CD4-positive, alpha-beta T cell treated with Interleukin-4 for 1 hour (primary cell): ENCODE data around the gene SLC4A1.
"Not testable (repeated sequence)": the region's sequence is repeated elsewhere in the genome, so short reads cannot be mapped to it uniquely, and the experiment has no call there.

ENCODE experiments used
- DNase-seq, 2 donors: peaks; one replicate each; pipeline ENCODE4 v3.0.0-alpha.2; 2020 to 2022

The SLC4A1 gene

DNA sequence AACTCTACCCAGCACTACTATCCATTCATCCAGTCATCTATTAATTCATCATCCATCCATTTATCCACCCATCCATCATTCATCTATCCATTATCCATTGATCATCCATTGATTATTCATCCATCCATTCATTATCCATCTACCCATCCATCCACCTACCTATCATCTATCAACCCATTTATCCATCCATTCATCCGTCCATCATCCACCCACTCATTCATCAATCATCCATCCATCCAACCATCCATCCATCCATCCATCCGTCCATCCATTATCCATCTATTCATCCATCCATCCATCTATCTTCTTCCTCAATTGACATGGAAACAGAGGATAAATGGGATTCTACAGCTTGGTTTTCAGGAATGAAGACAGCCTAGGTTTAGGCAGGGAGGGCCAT lies 12.0 kb downstream of the SLC4A1 start:
- no peak for DNase-seq

DNA sequence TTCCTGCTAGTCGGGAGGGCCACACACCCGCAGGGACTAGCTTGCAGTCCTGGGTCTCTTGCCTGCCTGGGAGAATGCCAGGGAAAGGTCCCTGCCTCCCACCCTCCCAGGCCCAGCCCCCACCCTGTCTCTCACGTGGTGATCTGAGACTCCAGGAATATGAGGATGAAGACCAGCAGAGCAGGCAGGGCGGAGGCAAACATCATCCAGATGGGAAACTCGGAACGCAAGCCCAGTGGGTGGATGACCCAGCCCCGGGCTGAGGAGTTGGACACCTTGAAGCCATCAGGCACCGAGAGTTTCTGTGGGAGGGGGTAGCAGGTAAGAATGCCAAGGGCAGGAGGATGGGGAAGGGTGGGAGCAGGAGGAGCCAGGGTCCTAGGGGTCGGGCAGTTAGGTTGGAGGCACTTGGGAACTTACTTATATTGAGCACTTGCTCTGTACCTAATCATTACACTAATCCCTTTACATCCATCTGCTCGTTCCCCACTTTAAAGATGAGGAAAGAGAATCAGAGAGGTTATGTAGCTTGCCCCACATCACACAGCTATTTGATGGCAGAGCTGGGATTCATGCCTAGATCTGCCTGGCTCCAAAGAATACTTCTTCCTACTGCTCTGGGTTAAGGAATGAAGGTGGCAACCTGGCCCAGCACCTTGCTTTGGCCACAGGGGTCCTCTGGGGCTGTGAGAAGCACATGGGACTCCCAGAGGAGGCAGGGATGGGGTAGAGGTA lies 13.4 kb downstream of the SLC4A1 start:
- DNase-seq, result no peak

DNA sequence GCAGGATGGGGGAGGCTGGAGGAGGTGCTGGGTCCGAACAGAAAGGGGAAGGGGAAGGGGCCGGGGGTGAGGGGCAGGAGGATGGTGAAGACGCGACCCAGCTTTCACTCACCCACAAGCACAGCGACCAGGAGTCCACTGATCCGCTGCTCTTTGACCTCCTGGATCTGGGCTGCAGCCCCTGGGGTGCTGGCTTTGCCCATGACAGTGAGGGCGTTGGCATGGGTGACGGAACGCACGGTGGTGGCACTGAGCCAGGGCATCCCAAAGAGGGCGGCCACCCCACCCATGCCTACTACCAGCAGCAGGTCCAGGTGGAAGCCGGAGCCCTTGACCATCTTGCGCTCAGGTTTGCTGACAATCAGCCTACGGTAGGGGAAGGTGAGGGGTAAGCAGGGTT lies 14.9 kb downstream of the SLC4A1 start:
- DNase-seq, result no peak

DNA sequence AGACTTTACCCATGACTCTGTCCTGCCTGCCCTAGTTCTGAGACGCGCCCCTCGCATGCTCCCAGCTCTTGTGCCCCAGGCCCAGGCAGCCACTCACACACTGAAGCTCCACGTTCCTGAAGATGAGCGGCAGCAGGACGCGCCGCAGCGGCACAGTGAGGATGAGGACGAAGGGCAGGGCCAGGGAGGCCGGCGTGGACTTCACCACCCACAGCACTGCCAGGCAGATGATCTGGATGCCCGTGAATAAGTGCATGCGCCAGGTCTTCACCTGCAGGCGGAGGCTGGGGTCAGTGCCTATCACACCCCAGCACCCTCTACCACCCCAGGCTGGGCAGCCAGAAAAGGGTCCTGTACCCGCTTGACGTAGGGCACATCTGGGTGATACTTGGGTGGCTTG lies 16.9 kb downstream of the SLC4A1 start:
- no peak for DNase-seq

DNA sequence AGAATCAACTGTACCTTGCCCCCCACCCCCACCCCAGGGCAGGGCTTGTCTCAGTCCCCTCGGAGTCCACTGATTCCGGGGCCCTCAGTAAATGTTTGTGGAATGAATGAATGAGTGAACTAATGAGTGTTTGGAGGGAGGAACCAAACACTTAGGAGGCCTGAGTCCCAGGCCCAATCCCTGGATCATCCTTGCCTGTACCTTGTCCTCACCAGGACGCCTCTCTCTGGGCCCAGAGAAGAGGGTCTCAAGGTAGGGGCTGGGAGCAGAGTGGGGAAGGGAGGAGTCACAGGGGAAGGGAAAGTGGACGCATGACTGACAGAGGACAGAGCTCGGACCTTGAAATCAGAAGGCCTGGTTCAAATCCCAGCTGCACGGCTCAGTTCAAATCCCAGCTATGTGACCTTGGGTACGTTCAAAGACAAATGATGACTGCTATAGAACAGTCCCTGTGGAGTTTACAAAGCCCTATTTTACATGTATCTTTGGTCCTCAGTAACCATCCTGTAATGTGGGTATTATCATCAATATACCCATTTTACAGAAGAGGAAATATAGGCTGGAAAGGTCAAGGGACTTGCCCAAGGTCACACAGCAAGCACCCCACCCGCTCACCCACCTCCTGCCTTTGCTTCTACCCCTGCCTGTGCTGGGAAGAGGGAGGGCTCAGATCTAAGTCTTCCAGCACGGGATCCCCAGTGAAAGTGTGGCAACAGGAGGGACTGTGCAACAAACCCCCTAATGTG lies 18.3 kb downstream of the SLC4A1 start:
- no peak for DNase-seq

DNA sequence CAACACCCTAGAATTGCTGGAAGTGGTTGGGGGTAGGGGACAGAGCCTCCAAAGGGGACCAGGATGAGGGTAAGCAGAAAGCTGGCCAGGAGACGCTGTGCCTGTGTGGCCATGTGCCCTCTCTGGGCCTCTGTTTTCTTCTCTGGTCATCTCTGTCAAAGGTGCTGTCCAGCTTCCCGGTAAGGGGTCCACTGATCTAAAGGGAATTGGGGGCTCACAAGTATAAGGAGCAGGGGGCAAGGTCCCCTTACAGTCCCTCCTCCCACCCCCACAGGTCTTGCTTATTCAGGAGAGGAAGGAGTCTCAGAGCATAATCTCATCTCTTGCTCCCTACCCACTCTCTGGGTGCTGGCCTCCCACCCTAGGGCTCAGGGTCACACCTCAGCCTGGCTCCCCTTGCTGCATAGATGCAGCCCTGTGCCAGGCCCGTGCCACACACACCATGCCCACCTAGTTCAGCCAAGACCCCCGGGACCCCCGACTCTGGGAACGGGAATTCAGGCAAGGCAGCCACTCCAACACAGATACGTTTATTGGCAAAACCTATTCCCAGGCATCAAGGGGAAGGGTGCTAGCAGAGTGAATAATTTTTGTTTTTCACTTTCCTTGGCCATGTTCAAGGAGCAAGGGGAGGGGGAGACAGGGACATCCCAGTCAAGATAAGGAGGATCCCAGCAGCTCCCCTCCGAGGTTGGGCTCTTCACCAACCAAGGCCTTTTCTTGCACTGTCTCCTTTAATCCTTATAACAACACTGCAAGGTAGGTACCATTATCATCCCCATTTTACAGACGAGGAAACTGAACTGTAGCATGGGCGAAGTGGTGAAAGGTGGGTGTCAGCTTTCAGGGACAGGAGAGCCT lies 19.8 kb downstream of the SLC4A1 start:
- no peak for DNase-seq

DNA sequence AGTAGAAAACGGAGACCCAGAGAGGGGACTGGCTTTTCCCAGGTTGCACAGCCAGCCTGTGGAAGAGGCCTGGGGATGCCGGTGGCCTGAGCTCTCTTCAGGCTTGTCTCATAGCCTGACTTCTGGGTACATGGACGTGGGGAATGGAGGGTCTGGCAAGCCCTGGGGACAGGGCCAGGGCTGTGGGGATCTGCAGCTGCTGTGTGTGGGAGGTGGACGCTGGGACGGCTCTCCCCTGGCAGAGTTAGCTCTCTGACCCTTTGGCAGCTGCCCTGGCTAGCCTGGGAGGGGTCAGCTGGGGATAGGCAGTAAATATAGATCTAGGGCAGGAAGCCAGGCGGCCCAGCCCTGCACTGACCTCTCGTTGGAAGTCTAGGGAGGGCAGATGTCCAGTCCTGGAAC lies 20.5 kb downstream of the SLC4A1 start:
- DNase-seq, result no peak

DNA sequence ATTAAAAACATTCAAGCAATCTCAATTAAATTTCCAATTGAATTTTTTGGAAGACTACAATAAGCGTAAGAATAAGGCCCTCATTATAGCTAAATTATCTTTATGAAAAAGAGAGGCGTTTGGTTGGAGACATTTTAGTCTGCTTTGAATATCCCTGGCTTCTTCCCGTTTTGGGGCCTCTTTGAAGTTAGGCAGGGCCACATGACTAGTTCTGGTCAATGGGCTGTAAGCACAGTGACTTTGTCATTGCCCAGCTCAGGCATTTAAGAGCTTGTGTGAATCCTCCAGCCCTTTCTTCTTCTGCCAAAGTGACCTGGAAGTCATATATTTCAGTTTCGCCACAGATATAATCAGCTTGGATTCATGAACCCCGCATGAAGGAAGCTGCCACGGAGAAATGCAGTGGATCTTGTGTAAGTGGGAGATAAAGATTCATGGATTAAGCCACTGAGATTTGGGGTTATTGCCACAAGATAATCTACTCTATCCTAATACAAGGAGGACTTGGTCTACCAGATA lies 26.8 kb downstream of the SLC4A1 start:
- DNase-seq, result no peak

DNA sequence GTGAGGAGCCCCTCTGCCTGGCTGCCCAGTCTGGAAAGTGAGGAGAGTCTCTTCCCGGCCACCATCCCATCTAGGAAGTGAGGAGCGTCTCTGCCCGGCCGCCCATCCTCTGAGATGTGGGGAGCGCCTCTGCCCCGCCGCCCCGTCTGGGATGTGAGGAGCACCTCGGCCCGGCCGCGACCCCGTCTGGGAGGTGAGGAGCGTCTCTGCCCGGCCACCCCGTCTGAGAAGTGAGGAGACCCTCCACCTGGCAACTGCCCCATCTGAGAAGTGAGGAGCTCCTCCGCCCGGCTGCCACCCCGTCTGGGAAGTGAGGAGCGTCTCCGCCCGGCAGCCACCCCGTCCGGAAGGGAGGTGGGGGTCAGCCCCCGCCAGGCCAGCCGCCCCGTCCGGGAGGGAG lies 30.0 kb downstream of the SLC4A1 start:
- DNase-seq, result not testable (repeated sequence)

DNA sequence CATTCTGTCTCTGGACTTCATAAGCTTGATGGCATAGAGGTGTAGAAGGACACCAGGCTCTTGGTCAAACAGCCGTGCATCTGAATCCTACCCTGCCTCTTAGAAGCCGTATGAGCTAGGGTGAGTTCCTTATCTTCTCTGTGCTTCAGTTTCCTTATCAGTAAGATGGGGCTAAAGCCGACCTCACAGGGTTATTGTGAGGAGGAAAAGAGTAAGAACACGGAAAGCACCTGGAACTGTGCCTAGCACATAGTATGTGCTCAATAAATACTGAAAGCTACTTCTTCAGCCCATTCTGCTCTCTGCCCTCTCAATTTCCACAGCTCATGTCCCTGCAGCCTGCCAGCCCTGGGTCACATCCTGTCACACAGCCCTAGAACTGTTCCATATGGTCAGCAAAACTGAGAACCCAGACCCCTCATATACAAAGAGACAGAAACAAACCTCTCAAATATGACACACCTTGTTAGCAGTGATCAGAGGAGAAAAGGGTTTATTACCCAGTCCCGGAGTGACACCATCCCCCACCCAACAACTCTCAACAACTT lies 31.4 kb downstream of the SLC4A1 start:
- no peak for DNase-seq

DNA sequence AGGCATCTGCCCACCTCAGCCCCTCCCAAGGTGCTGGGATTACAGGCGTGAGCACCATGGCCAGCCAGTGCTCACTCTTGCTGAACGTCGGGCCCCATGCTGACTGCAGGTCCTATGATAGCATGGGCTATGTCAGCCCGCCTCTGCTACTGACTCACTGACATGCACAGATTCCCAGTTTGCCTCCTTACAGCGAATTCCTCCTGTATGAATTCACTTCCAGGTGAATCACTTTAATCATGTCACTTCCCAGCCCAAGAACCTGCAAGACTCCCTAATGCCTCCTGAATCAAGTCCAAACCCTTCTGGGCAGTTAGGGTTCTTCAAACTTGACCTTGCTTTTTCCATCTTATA lies 32.4 kb downstream of the SLC4A1 start:
- DNase-seq, result no peak

DNA sequence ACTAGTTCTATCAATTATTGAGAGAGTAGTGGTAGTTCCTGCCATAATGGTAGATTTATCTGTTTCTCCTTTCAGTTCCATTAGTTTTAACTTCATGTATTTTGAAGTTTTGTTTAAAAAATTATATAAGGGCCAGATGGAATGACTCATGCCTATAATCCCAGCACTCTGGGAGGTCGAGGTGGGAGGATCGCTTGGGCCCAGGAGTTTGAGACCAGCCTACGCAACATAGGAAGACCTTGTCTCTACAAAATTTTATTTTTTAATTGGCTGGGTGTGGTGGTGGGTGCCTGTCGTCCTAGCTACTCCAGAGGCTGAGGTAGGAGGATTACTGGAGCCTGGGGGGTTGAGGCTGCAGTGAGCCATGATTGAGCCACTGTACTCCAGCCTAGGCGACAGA lies 34.4 kb downstream of the SLC4A1 start:
- no peak for DNase-seq

DNA sequence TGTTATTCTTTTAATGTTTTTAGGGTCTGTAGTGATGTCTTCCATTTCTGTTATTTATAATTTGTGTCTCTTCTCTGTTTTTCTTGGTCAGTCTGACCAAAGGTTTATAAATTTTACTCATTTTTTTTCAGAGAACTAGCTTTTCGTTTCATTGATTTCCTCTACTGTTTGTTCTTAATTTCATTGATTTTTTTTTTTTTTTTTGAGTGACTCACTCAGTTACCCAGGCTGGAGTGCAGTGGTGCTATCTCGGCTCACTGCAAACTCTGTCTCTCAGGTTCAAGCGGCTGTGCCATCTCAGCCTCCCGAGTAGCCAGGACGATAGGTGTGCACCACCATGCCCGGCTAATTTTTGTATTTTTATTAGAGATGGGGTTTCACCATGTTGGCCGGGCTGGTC lies 35.9 kb downstream of the SLC4A1 start:
- DNase-seq, result no peak

DNA sequence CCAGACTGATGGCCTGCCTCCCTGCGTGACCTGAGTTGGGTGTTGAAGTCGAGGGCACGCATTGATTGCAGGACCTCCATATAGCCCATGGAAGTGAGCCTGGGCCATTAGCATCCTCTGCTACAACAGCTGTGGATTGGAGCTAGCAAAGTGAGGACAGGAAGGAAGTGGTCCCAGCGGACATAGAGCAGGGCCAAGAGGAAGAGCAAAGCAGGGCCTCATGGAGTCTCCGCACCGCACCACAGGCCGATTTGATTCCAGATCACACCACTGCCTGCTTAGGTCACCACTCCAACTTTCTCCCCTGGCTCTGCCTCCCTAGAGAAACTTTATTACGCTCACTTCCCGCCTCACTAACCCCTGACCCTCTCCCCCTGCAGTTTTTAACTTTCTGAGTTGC lies 37.8 kb downstream of the SLC4A1 start:
- DNase-seq, result no peak

DNA sequence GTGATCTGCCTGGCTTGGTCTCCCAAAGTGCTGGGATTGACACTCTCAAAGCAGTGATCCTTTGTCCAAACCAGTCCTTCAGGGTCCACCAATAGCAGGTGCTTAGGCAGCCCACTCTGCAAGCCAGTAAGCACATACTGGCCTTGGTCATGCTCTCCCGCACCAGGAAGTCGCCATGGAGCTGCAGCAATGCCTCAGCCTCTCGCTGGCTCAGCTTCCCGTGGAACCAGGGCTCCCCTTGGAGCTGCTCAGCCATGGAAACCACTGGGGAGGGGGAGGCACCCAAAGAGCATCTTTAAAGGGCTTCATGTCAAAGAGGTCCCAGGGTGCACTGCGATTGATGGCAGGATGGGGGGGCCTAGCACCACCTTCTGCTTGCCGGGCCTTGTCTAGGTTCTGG lies 38.8 kb downstream of the SLC4A1 start:
- DNase-seq, result no peak

DNA sequence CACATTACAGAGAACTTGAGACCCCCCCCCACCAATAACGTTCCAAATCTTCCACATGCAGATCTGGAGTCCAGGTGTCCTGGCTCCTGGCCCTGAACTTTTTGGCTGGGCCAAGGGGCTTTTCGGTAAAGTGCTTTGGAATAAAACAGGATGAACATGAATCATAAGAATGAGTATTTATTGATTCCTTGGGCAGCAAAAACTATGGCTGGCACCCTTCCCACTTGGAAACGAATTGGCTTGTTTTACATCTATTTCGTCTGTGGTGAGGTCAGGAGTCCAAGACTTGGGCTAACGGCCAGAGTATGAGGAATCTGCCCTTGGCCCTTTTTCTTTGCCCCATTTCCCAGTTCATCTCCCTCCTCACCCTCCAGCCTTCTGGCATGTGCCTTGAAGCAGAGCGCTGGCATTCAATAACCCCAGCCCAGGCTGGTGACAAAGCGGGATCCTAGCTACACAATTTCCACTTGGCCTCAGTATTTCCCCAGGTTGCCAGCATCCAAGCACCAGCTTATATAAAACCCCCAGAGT lies 44.3 kb downstream of the SLC4A1 start:
- no peak for DNase-seq

DNA sequence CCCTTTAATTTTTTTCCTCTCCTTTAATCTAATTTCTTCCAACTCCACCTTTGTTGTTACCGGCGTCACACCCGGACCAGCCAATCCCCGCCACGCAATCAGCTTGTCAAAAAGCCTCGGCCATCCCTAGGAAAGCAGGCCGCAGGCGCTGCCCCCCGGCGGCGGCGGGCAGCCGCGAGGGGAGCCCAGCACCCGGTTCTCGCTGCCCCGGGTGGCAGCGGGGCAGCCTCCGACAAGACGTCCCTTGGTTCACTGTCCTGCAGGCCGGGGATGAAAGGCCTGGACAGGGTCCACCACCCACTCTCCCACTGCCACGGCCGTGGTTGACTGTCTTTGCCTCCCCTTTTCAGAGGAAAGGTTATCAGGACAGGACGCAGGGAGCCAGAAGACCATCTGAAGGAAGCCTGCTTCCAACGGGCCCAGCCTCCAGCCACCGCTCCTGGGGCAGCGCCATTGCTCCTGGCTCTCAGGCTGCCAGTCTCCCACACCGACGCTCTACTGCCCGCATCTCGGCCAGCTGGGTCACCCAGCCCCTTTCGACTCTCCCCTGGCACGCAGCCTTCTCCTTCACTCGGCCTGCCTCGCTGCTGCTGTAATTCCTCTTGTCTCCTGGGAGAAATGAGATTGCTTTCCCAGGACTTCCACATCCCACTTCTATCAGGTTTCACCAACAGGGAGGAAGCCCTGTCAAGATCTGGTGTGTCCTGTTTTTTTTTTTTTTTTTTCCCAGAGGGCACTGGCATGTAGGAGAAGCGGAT lies 45.6 kb downstream of the SLC4A1 start:
- peak; percentile 57 to 68 for DNase-seq

DNA sequence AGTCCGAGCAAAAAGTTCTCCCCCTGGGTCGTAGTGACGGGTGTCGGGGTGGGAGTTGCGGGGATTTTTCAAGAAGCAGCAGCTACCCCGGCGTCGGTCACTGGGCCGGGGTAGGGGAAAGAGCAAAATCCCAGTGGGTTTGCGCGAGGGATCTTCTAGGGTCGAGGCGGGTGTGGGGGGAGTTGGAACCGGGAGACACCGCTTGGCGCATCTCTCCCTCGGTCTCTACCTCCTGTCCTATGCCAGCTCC lies 46.1 kb downstream of the SLC4A1 start:
- DNase-seq, result no peak

DNA sequence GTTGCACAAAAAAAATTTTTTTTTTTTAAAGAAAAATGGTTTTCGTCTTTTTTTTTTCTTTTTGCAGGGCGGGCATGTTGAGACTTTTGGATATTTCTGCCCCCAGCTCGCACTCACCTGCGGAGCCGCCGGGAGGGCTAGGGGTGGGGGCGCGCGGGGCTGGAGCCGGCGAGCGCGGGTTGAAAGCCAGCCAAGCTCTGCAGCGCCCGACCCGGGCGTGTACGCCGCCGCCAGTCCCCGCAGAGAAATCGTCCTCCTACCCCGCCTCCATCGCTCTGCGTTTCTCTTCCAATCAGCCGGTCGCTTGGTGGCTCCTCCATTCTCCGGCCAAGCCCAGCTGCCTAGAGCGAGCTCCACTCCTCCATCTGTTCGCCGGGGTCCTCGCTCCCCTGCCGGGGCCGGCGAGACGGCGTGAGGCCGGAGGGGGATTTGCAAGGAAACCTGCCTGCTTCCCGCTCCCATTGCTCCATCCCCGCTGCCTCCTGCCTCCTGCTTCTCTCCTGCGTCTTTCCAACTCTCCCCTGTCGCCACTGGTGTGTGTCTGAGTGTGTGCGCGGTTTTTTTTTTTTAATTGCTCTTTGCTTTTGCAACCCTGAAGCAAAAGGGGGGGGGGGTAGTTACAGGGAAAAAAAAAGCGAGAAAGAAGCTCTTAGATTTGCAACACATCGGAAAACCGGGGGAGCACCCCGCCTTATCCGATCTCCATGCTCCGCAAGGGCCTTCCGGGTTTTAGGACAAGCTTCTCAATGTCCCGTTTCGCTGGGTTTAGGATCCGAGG lies 46.7 kb downstream of the SLC4A1 start:
- peak; percentile 66 to 67 for DNase-seq

DNA sequence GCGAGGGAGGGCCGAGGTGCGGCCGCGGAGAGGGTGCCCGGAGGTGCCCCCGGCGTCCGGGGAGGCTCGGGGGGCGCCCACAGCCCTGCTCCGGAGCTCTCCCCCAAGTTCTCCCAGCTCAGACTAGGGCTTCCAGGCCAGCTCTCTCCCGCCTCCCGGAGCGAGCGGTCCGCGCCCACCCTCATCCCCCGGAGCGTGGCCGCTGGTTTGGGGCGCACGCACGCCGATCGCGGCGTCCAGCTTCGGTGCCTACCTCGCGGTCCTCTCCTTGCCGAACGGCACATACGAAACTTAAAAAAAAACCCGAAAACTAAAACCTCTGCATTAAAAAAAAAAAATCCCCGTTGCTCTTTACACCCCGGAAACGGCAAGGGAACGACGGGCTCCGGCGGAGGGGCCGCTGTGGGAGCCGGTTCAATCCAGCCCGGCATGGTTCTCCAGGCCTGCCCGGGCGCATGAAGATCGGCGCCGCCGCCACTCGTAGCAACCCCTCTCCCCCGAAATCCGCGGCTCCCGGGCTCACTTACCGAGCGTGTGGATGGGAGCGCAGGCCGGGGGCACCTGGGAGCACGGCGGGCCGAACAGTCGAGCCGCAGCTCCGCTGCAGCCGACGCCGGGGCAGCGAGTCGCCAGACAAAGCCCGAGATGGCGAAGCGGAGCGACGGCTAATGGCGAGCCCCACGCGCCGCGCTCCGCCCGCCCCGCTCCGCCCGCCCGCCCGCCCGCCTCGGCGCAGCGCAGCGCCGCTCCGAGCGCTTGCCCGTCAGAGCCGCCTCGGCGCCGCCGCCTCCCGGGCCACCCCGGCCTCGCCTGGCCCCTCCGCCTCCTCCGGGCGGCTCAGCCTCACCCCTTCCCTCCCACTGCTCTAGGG lies 47.5 kb downstream of the SLC4A1 start:
- DNase-seq, result peak; percentile 39 to 56
